ENCODE results near the gene PCSK4.

Gene PCSK4

DNA sequence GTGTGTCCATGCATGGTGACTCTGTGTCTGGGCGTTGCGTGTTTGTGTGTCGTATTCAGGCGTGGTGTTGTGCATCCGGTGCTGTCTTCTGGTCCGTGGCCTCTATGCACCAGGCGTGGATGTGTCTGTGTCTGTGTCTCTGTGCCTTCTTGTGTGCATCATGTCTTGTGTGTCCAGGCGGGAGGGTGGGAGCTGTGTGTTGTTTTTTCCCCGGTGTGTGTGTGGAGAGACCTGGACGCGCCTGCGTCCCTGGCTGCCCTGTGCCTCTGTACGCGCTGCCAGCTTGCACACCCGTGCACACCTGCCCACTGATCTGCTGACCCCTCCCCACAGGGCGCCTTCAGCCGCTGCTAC lies 34.8 kb upstream of the PCSK4 start:
- DNase-seq (ENCODE audit: low read depth): no peak
- TF ChIP-seq, protein P1, sequence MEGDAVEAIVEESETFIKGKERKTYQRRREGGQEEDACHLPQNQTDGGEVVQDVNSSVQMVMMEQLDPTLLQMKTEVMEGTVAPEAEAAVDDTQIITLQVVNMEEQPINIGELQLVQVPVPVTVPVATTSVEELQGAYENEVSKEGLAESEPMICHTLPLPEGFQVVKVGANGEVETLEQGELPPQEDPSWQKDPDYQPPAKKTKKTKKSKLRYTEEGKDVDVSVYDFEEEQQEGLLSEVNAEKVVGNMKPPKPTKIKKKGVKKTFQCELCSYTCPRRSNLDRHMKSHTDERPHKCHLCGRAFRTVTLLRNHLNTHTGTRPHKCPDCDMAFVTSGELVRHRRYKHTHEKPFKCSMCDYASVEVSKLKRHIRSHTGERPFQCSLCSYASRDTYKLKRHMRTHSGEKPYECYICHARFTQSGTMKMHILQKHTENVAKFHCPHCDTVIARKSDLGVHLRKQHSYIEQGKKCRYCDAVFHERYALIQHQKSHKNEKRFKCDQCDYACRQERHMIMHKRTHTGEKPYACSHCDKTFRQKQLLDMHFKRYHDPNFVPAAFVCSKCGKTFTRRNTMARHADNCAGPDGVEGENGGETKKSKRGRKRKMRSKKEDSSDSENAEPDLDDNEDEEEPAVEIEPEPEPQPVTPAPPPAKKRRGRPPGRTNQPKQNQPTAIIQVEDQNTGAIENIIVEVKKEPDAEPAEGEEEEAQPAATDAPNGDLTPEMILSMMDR (conservative IDR thresholded peaks at IDR 0.05; ENCODE audit: low read depth, low read length): no peak

DNA sequence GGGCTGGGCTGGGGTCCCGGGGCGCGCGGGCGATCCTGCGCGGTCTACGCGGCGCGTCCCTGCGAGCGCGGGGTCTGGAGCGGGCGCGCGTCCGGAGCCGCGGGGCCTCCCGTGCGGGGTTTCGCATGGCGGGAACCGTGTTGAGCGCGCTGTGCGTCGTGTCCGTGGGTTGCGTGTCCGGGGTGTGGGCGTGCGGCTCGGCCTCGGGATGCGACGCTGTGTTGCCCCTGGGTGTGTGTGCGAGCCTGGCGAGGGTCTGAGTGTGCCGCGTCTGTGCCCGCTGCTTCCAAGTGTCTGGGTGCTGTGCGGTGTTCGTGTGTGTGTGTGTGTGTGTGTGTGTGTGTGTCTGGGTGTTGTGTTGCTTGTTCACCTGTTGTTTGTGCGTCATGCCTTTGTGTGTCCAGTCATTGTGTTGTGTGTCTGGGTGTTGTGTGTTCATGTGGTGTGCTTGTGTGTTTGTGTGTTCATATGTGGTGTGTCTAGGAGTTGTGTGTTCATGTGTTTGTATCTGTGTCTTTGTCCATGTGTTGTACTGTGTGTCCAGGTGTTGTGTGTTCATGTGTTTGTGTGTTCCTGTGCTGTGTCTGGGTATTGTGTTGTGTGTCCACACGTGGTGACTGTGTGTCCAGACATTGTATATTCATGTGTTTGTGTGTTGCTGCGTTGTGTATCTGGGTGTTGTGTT lies 34.3 kb upstream of the PCSK4 start:
- no peak overlapping the region for H3K4me3 ChIP-seq (ENCODE audit: low read depth, low read length)
- DNase-seq (ENCODE audit: low read depth): no peak
- TF ChIP-seq, protein P1 (conservative IDR thresholded peaks at IDR 0.05; ENCODE audit: low read depth, low read length): no peak

More for the DNA sequence above, 34.8 kb upstream of the PCSK4 start:
- no peak overlapping the region for H3K4me3 ChIP-seq (ENCODE audit: low read depth, low read length)

DNA sequence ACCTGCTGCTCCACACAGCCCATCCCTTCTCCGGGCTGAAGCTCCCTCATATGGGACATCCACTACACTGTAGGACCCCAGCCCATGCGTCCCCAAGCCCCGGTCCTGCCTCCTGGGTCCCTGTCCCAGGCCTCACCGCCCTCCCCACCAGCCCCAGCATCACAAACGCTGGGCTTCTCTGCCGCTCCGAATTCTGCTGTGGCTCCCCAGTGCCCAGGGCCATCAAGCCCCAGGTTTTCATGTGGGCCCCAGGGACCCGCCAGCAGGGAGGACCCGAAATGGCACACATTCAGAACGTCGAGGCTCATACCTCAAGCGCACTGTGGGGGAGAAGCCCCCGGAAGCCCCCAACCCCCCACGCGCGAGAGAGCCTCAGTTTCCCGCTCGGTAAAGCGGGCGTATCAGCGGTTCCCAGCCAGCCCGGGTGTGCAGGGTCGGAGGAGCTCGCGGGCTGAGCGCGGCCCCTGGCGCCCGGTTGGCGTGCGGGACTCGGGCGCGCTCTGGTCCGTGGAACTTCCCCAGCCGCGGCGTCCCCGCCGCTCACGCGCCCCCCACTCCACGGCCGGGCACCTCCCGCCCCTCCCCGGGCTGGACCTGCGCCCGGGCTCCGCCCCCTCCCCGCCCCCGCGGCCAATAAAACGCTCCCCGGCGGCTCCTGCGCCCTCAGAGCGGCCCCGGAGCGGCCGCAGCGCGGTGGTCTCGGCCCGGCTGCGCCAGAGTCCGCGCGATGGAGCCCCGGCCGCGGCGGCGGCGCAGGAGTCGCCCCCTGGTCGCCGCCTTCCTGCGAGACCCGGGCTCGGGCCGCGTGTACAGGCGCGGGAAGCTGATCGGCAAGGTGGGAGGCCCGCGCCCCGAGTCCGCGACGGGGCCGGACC lies 33.5 kb upstream of the PCSK4 start, which contains the start of gene PLK5:
TSS of gene PLK5 (plus strand) at position 666 of the 875 bp plus-strand sequence. CDS start 2,920 bp downstream, outside the sequence.
- no peak for DNase-seq (ENCODE audit: low read depth)
- no peak within 1 kb of the TSS for H3K4me3 ChIP-seq (ENCODE audit: low read depth, low read length)
- TF ChIP-seq, protein P1 (conservative IDR thresholded peaks at IDR 0.05; ENCODE audit: low read depth, low read length): no peak

DNA sequence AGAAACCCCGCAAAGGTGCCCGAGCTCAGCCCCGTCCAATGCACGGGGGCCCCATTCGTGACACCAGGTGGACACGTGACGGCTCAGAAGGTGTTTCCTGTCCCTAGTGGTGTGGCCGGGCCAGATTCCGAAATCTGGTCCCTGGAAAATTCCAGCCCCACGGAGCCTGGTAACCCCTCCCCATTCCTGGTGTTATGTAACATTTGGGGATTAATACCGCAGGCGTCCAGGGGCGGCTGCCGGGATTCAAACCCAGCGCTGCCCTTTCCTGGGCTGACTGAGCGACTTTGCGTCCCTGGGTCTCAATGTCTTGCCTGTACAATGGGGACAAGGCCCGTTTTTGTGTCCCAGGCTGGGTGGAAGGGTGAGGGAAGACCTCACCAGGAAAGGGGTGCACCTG lies 32.7 kb upstream of the PCSK4 start:
- no peak overlapping the region for H3K4me3 ChIP-seq (ENCODE audit: low read depth, low read length)
- TF ChIP-seq, protein P1 (conservative IDR thresholded peaks at IDR 0.05; ENCODE audit: low read depth, low read length): no peak
- no peak for DNase-seq (ENCODE audit: low read depth)

DNA sequence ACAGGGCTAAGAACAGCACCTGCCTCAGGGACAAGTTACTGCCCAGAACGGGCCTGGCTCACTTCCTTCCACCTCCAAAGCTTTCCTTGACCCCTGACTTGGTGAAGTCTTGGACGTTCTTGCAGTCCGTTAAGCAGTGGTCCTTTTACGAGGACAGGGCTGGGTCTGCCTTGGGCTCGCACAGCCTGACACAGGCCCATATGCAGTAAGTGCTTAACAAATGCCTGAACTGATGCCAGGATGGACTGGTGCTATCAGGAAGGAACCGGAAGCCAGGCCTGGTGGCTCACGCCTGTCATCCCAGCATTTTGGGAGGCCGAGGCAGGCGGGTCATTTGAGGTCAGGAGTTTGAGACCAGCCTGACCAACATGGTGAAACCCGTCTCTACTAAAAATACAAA lies 31.9 kb upstream of the PCSK4 start:
- H3K4me3 ChIP-seq (ENCODE audit: low read depth, low read length): no peak overlapping the region
- no peak for DNase-seq (ENCODE audit: low read depth)
- TF ChIP-seq, protein P1 (conservative IDR thresholded peaks at IDR 0.05; ENCODE audit: low read depth, low read length): no peak

DNA sequence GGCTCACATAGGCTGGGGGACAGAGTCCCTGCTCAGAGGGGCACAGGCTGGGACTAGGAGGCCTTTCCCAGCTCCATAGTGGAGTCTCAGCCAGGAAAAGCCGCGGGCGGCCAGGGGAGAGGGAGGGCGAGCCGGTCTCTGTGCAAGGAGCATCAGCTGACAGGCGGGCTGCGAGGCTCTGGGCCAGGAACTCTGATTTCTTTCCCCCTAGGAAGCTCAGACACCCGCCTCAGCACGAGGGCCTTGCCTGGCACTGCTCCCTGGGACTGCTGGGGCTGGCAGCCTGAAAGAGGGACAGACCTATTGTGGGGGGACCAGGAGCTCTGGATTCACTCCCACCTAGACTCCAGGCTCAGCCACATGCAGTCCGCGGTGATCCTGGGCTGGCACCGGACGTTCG lies 31.5 kb upstream of the PCSK4 start:
- DNase-seq (ENCODE audit: low read depth): no peak
- no peak overlapping the region for H3K4me3 ChIP-seq (ENCODE audit: low read depth, low read length)
- TF ChIP-seq, protein P1 (conservative IDR thresholded peaks at IDR 0.05; ENCODE audit: low read depth, low read length): no peak

Data from choroid plexus epithelial cell (primary cell).